HepG2 (cell line): ENCODE data around the gene YWHAB. TPM values are rescaled to one million over a fixed set of nuclear protein-coding genes. Genes with fewer than 3 reads are reported as not detected.

Experiments used
- ATF7 ChIP-seq, 2 experiments: fragments of 450-650 bp in 1 of 2; sonication (generic) in 1 of 2; formaldehyde crosslinking in 1 of 2; IDR thresholded peaks; 2 replicates each; pipeline versions ENCODE4 v1.4.0 to v1.6.1; 2016 to 2020; ENCODE audit warnings: antibody characterized with exemption in 1 of 2, mild to moderate bottlenecking in 1 of 2, missing genetic modification reagents in 1 of 2
- CENPT ChIP-seq: sonication (generic); formaldehyde crosslinking; IDR thresholded peaks from 2 replicates; pipeline ENCODE4 v1.8.0; 2022; ENCODE audit warnings: low read depth, mild to moderate bottlenecking, moderate library complexity, missing genetic modification reagents
- FOXA3 ChIP-seq: IDR thresholded peaks from 2 replicates; pipeline ENCODE4 v1.6.1; 2016; ENCODE audit warnings: missing genetic modification reagents, missing compliant biosample characterization
- GATAD1 ChIP-seq: IDR thresholded peaks from 2 replicates; pipeline ENCODE4 v1.6.1; 2016; ENCODE audit warnings: missing genetic modification reagents, missing compliant biosample characterization
- MBD4 ChIP-seq: IDR thresholded peaks from 2 replicates; pipeline ENCODE4 v1.6.1; 2012; ENCODE audit warnings: low read length, inconsistent platforms, borderline replicate concordance
- MXD4 ChIP-seq: IDR thresholded peaks from 2 replicates; pipeline ENCODE4 v1.6.1; 2016; ENCODE audit warnings: mild to moderate bottlenecking, missing biosample characterization, missing genetic modification reagents
- NR3C1 ChIP-seq: sonication (generic); formaldehyde crosslinking; IDR thresholded peaks from 2 replicates; pipeline ENCODE4 v1.4.0; 2020; ENCODE audit warnings: missing genetic modification reagents
- ONECUT2 ChIP-seq: sonication (generic); formaldehyde crosslinking; IDR thresholded peaks from 2 replicates; pipeline ENCODE4 v1.4.0; 2020; ENCODE audit warnings: missing genetic modification reagents
- RARG ChIP-seq: sonication (generic); formaldehyde crosslinking; IDR thresholded peaks from 2 replicates; pipeline ENCODE4 v1.4.0; 2020; ENCODE audit warnings: low read depth, mild to moderate bottlenecking, missing genetic modification reagents
- RBM39 ChIP-seq: fragments of 200-400 bp; formaldehyde crosslinking; IDR thresholded peaks from one replicate; pipeline ENCODE4 v1.6.1; 2018; ENCODE audit warnings: antibody characterized with exemption, mild to moderate bottlenecking, low read depth, low read length; ENCODE audit not compliant: poor library complexity, severe bottlenecking
- TCF12 ChIP-seq, 2 experiments: fragments of 450-650 bp in 1 of 2; sonication (generic) in 1 of 2; formaldehyde crosslinking in 1 of 2; IDR thresholded peaks; 2 replicates each; pipeline versions ENCODE4 v1.6.1 to v1.8.0; 2017 to 2022; ENCODE audit warnings: antibody characterized with exemption in 1 of 2, mild to moderate bottlenecking in 1 of 2, missing genetic modification reagents in 1 of 2, moderate library complexity in 1 of 2
- ZBTB3 ChIP-seq: sonication (generic); formaldehyde crosslinking; IDR thresholded peaks from 2 replicates; pipeline ENCODE4 v1.4.0; 2020; ENCODE audit warnings: low read depth, mild to moderate bottlenecking, moderate library complexity, missing genetic modification reagents, borderline replicate concordance
- ZBTB7B ChIP-seq: sonication (generic); formaldehyde crosslinking; IDR thresholded peaks from 2 replicates; pipeline ENCODE4 v1.4.0; 2020; ENCODE audit warnings: missing genetic modification reagents
- ZIK1 ChIP-seq: sonication (generic); formaldehyde crosslinking; IDR thresholded peaks from 2 replicates; pipeline ENCODE4 v1.5.0; 2020; ENCODE audit warnings: mild to moderate bottlenecking, low read depth, missing genetic modification reagents, borderline replicate concordance
- ZNF382 ChIP-seq: sonication (generic); formaldehyde crosslinking; IDR thresholded peaks from 2 replicates; pipeline ENCODE4 v1.5.0; 2020; ENCODE audit warnings: missing genetic modification reagents, mild to moderate bottlenecking, borderline replicate concordance
- ZNF709 ChIP-seq: sonication (generic); formaldehyde crosslinking; IDR thresholded peaks from 2 replicates; pipeline ENCODE4 v1.5.0; 2020; ENCODE audit warnings: mild to moderate bottlenecking, missing genetic modification reagents
- ZNF83 ChIP-seq: sonication (generic); formaldehyde crosslinking; IDR thresholded peaks from 2 replicates; pipeline ENCODE4 v1.4.0; 2020; ENCODE audit warnings: missing genetic modification reagents, mild to moderate bottlenecking, borderline replicate concordance
- polyA plus RNA-seq, 8 experiments: library from polyadenylated mRNA; depleted of rRNA in 3 of 8; stranded (reverse) in 7 of 8; unstranded in 1 of 8; fragments of >200 nt; fragmentation: Illumina TruSeq in 4 of 8; extraction: Trizol in 4 of 8; gene quantifications; 2 replicates each; pipeline versions ENCODE4 v1.2.1 to v1.2.3, GENCODE V29; 2011 to 2016; ENCODE audit warnings: low read depth in 4 of 8, missing spikeins in 1 of 8, mixed read lengths in 1 of 8; ENCODE audit not compliant: insufficient read depth in 1 of 8
- total RNA-seq, 5 experiments: library from RNA; depleted of rRNA; stranded (reverse); fragments of >200 nt; fragmentation: Illumina TruSeq; extraction: Trizol; gene quantifications; 2 replicates each; pipeline ENCODE4 v1.2.3, GENCODE V29; 2016; ENCODE audit warnings: low read depth in 1 of 5
- TF ChIP-seq, protein P1 (sequence below): IDR thresholded peaks from 2 replicates; pipeline ENCODE4 v1.6.1; 2016
- TF ChIP-seq, protein P2 (sequence below): sonication (generic); formaldehyde crosslinking; IDR thresholded peaks from 2 replicates; pipeline ENCODE4 v1.5.1; 2020; ENCODE audit warnings: mild to moderate bottlenecking, missing genetic modification reagents, borderline replicate concordance

Gene YWHAB
- total and polyA plus RNA-seq, 2 of the 13 experiments (the other 11 are each of a cell fraction or from before 2014, with no cell fraction given), result 77.2 to 121 TPM

DNA sequence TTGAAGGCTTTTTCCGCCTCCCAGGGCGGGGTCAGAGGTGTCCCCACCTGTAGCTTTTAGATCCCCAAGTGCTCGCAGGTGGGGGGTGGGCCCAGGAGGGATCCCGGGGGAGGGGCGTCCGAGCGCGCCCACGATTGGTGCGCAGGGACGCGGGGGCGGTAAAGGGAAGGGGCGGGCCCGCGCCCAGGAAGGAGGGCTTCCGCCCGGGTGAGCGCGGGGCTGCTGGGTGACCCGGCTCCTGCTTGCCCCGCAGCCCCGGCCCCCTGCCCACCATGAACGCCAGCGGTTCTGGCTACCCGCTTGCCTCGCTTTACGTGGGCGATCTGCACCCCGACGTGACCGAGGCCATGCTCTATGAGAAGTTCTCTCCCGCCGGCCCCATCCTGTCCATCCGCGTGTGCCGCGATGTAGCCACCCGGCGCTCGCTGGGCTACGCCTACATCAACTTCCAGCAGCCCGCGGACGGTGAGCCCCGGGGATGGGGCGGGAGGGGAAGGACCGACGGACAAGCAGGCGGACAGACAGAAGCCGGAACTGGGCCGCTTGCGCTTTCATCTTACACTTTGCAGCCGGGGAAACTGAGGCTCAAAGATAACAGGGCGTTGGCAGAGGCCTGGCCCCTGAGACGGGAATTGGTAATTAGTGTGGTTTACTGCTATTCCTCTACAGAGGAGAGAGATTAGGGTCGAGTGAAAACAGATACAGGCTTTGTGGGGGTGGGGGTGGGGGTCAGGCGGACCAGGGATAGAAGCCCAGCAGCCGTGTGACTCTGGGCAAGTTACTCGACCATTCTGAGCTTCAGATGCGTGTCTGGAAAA lies 24.6 kb downstream of the YWHAB start, which contains the start of gene PABPC1L (continued):
- TF ChIP-seq ONECUT2 (peak; percentile 8; the same call in 1 of the 2 replicates), ZIK1 (CRISPR knock-in tag) (0 out of 2 replicates have a peak, but pooled peaks have one; percentile 61), CENPT (CRISPR knock-in tag) (no peak), RBM39 (peak; percentile 77), ZBTB3 (CRISPR knock-in tag) (no peak), ZBTB7B (CRISPR knock-in tag) (peak; percentile 84; the same call in 1 of the 2 replicates), MXD4 (peak; percentile 84; the same call in 1 of the 2 replicates), RARG (CRISPR knock-in tag) (no peak), MBD4 (no peak), ATF7 (IDR thresholded peaks at IDR 0.05) (no peak), ATF7 (CRISPR knock-in tag; IDR thresholded peaks at IDR 0.05) (no peak; the same call in 1 of the 2 replicates), ZNF83 (CRISPR knock-in tag) (peak; percentile 82; the same call in 1 of the 2 replicates), TCF12 (IDR thresholded peaks at IDR 0.05) (no peak), TCF12 (CRISPR knock-in tag; IDR thresholded peaks at IDR 0.05) (no peak), ZNF382 (no peak), FOXA3 (CRISPR knock-in tag) (no peak), NR3C1 (CRISPR knock-in tag) (no peak), GATAD1 (peak; percentile 69; the same call in 1 of the 2 replicates), ZNF709 (CRISPR knock-in tag) (0 out of 2 replicates have a peak, but pooled peaks have one; percentile 10)
- TF ChIP-seq, protein P1, sequence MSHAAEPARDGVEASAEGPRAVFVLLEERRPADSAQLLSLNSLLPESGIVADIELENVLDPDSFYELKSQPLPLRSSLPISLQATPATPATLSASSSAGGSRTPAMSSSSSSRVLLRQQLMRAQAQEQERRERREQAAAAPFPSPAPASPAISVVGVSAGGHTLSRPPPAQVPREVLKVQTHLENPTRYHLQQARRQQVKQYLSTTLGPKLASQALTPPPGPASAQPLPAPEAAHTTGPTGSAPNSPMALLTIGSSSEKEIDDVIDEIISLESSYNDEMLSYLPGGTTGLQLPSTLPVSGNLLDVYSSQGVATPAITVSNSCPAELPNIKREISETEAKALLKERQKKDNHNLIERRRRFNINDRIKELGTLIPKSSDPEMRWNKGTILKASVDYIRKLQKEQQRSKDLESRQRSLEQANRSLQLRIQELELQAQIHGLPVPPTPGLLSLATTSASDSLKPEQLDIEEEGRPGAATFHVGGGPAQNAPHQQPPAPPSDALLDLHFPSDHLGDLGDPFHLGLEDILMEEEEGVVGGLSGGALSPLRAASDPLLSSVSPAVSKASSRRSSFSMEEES (CRISPR knock-in tag), result 0 out of 2 replicates have a peak, but pooled peaks have one; percentile 22
- TF ChIP-seq, protein P2, sequence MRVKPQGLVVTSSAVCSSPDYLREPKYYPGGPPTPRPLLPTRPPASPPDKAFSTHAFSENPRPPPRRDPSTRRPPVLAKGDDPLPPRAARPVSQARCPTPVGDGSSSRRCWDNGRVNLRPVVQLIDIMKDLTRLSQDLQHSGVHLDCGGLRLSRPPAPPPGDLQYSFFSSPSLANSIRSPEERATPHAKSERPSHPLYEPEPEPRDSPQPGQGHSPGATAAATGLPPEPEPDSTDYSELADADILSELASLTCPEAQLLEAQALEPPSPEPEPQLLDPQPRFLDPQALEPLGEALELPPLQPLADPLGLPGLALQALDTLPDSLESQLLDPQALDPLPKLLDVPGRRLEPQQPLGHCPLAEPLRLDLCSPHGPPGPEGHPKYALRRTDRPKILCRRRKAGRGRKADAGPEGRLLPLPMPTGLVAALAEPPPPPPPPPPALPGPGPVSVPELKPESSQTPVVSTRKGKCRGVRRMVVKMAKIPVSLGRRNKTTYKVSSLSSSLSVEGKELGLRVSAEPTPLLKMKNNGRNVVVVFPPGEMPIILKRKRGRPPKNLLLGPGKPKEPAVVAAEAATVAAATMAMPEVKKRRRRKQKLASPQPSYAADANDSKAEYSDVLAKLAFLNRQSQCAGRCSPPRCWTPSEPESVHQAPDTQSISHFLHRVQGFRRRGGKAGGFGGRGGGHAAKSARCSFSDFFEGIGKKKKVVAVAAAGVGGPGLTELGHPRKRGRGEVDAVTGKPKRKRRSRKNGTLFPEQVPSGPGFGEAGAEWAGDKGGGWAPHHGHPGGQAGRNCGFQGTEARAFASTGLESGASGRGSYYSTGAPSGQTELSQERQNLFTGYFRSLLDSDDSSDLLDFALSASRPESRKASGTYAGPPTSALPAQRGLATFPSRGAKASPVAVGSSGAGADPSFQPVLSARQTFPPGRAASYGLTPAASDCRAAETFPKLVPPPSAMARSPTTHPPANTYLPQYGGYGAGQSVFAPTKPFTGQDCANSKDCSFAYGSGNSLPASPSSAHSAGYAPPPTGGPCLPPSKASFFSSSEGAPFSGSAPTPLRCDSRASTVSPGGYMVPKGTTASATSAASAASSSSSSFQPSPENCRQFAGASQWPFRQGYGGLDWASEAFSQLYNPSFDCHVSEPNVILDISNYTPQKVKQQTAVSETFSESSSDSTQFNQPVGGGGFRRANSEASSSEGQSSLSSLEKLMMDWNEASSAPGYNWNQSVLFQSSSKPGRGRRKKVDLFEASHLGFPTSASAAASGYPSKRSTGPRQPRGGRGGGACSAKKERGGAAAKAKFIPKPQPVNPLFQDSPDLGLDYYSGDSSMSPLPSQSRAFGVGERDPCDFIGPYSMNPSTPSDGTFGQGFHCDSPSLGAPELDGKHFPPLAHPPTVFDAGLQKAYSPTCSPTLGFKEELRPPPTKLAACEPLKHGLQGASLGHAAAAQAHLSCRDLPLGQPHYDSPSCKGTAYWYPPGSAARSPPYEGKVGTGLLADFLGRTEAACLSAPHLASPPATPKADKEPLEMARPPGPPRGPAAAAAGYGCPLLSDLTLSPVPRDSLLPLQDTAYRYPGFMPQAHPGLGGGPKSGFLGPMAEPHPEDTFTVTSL (CRISPR knock-in tag), result no peak
